ENCODE results near the gene CDH16.

DNA sequence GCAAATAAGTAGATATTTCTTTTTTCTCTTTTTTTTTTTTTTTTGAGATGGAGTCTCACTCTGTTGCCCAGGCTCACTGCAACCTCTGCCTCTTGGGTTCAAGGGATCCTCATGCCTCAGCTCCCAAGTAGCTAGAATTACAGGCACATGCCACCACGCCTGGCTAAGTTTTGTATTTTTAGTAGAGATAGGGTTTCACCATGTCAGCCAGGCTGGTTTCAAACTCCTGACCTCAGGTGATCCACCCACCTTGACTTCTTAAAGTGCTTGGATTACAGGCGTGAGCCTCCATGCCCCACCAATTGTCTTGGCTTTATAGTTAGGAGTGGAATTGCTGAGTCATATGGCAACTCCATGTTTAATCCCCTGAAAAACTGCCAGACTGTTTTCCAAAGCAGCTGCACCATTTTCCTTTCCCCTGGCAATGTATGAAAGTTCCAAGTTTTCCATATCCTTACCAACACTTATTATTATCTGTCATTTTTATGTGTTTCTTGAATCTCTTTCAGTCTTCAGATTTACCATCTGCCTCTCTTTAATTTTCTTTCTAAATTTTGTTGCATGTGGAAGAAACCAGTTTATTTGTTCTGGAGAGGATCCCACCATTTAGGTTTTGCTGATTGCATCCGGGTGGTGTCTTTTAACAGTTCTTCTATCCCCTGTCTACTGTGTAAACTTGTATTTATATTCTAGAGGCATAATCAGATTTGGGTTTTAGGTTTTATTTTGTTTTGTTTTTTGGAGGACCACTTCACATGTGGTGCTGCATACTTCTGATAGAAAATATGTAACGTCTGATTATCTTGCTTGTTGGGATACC, 32.5 kb upstream of the CDH16 start:
- TF ChIP-seq, protein P1, sequence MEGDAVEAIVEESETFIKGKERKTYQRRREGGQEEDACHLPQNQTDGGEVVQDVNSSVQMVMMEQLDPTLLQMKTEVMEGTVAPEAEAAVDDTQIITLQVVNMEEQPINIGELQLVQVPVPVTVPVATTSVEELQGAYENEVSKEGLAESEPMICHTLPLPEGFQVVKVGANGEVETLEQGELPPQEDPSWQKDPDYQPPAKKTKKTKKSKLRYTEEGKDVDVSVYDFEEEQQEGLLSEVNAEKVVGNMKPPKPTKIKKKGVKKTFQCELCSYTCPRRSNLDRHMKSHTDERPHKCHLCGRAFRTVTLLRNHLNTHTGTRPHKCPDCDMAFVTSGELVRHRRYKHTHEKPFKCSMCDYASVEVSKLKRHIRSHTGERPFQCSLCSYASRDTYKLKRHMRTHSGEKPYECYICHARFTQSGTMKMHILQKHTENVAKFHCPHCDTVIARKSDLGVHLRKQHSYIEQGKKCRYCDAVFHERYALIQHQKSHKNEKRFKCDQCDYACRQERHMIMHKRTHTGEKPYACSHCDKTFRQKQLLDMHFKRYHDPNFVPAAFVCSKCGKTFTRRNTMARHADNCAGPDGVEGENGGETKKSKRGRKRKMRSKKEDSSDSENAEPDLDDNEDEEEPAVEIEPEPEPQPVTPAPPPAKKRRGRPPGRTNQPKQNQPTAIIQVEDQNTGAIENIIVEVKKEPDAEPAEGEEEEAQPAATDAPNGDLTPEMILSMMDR (IDR thresholded peaks at IDR 0.05; ENCODE audit: poor library complexity), result no peak
- TF ChIP-seq EZH2phosphoT487 (IDR thresholded peaks at IDR 0.05; ENCODE audit: low read depth, severe bottlenecking, unreplicated experiment) (no peak), EZH2 (IDR thresholded peaks at IDR 0.05; ENCODE audit: borderline replicate concordance) (no peak)

Measured in hepatocyte (in vitro differentiated cells).